CD14-positive monocyte (primary cell): ENCODE data around the gene PLA2G4F. TPM values are rescaled to one million over a fixed set of nuclear protein-coding genes. Genes with fewer than 3 reads are reported as not detected.

Experiments
- DNase-seq, 3 donors: peaks; one replicate each; pipeline ENCODE4 v3.0.0-alpha.2; 2011 to 2022
- H2AFZ ChIP-seq: 2 replicates; pipeline ENCODE4 v1.6.0; 2012; ENCODE audit warnings: mild to moderate bottlenecking, low read depth, low read length, inconsistent platforms; ENCODE audit not compliant: insufficient read depth, poor library complexity, severe bottlenecking
- H3K27ac ChIP-seq, 2 donors: 1 replicate in 1 of 2; 2 replicates in 1 of 2; pipeline ENCODE4 v1.5.1; 2012 to 2013; ENCODE audit warnings: low read length in 2 of 2, control low read depth in 1 of 2, inconsistent platforms in 1 of 2, low read depth in 1 of 2, mild to moderate bottlenecking in 1 of 2
- H3K27me3 ChIP-seq, 2 donors: one replicate each; pipeline versions ENCODE4 v1.6.0 to v1.6.1; 2011 to 2013; ENCODE audit warnings: low read length in 2 of 2; ENCODE audit not compliant: control insufficient read depth in 2 of 2, insufficient read depth in 2 of 2
- H3K36me3 ChIP-seq, 2 donors: replicated peaks in 1 of 2; 1 replicate in 1 of 2; 2 replicates in 1 of 2; pipeline versions ENCODE4 v1.5.1 to v1.6.1; 2012 to 2013; ENCODE audit warnings: low read length in 2 of 2, control low read depth in 1 of 2, inconsistent platforms in 1 of 2, mild to moderate bottlenecking in 1 of 2; ENCODE audit not compliant: insufficient read depth in 2 of 2, control insufficient read depth in 1 of 2
- H3K4me1 ChIP-seq, 2 donors: 1 replicate in 1 of 2; 2 replicates in 1 of 2; pipeline versions ENCODE4 v1.5.1 to v1.6.1; 2012 to 2013; ENCODE audit warnings: low read length in 2 of 2, control low read depth in 1 of 2, inconsistent platforms in 1 of 2, mild to moderate bottlenecking in 1 of 2, moderate library complexity in 1 of 2; ENCODE audit not compliant: insufficient read depth in 2 of 2, control insufficient read depth in 1 of 2
- H3K4me2 ChIP-seq: replicated peaks from 2 replicates; pipeline ENCODE3; 2012; ENCODE audit warnings: low read length, moderate library complexity, mild to moderate bottlenecking; ENCODE audit not compliant: poor library complexity, severe bottlenecking; ENCODE audit errors: extremely low read depth
- H3K4me3 ChIP-seq, 3 experiments: fragments of 200-600 bp in 1 of 3; sonication (generic) in 1 of 3; replicated peaks in 1 of 3; 1 replicate in 2 of 3; 2 replicates in 1 of 3; pipeline ENCODE4 v1.5.1; 2011 to 2013; ENCODE audit warnings: low read length in 3 of 3, mild to moderate bottlenecking in 3 of 3, control low read depth in 2 of 3, low read depth in 2 of 3, inconsistent platforms in 1 of 3, moderate library complexity in 1 of 3
- H3K79me2 ChIP-seq: 2 replicates; pipeline ENCODE4 v1.6.0; 2012; ENCODE audit warnings: mild to moderate bottlenecking, control low read depth, inconsistent platforms, low read length, moderate library complexity; ENCODE audit not compliant: insufficient read depth
- H3K9ac ChIP-seq: 2 replicates; pipeline ENCODE4 v1.6.0; 2017; ENCODE audit warnings: low read length, mild to moderate bottlenecking; ENCODE audit not compliant: insufficient read depth, poor library complexity, severe bottlenecking
- H3K9me3 ChIP-seq, 2 donors: replicated peaks in 1 of 2; 1 replicate in 1 of 2; 2 replicates in 1 of 2; pipeline versions ENCODE4 v1.5.1 to v1.6.1; 2012 to 2013; ENCODE audit warnings: low read length in 2 of 2, control low read depth in 1 of 2; ENCODE audit not compliant: control insufficient read depth in 1 of 2, insufficient read depth in 1 of 2
- H4K20me1 ChIP-seq: 2 replicates; pipeline ENCODE4 v1.6.0; 2012; ENCODE audit warnings: mild to moderate bottlenecking, low read length, control low read depth, moderate library complexity; ENCODE audit not compliant: insufficient read depth
- H3K27ac Mint-ChIP-seq, 7 donors: one replicate each; pipeline ENCODE4 v1.8.0; 2020; ENCODE audit warnings: mild to moderate bottlenecking in 7 of 7, mixed read lengths in 7 of 7, moderate library complexity in 6 of 7, inconsistent platforms in 2 of 7
- H3K27me3 Mint-ChIP-seq, 3 donors: one replicate each; pipeline ENCODE4 v1.8.0; 2021 to 2022; ENCODE audit warnings: low read depth in 3 of 3, mild to moderate bottlenecking in 3 of 3, mixed read lengths in 3 of 3, moderate library complexity in 3 of 3, inconsistent platforms in 1 of 3
- H3K36me3 Mint-ChIP-seq, 2 donors: one replicate each; pipeline ENCODE4 v1.8.0; 2020; ENCODE audit warnings: mixed read lengths in 2 of 2, inconsistent platforms in 1 of 2, mild to moderate bottlenecking in 1 of 2
- H3K4me1 Mint-ChIP-seq: one replicate; pipeline ENCODE4 v1.8.0; 2020; ENCODE audit warnings: mild to moderate bottlenecking, mixed read lengths
- H3K4me3 Mint-ChIP-seq, 2 donors: one replicate each; pipeline ENCODE4 v1.8.0; 2020; ENCODE audit warnings: mild to moderate bottlenecking in 2 of 2, mixed read lengths in 2 of 2, moderate library complexity in 1 of 2
- H3K9me3 Mint-ChIP-seq, 7 donors: one replicate each; pipeline ENCODE4 v1.8.0; 2020 to 2022; ENCODE audit warnings: mixed read lengths in 7 of 7, mild to moderate bottlenecking in 6 of 7, moderate library complexity in 6 of 7, inconsistent platforms in 2 of 7
- WGBS: methylation state at CpG from one replicate; pipeline ENCODE4 v1.1.5; 2013; ENCODE audit warnings: missing lambda C conversion rate; ENCODE audit not compliant: insufficient coverage; 5-methylcytosine and 5-hydroxymethylcytosine counted together
- intact Hi-C, 2 donors: fragments of 100-400 bp; cut with micrococcal nuclease; formaldehyde crosslinking; loops; one replicate each; pipeline versions ENCODE4 v1.15.0 to v1.15.1; 2023
- polyA plus RNA-seq, 3 donors: library from polyadenylated mRNA; depleted of rRNA in 1 of 3; unstranded in 2 of 3; stranded (reverse) in 1 of 3; fragments of 300-500 nt in 2 of 3; fragments of >200 nt in 1 of 3; fragmentation: Illumina TruSeq in 2 of 3; gene quantifications; 1 replicate in 2 of 3; 2 replicates in 1 of 3; pipeline ENCODE4 v1.2.3, GENCODE V29; 2012 to 2021
- TF ChIP-seq, protein P1 (sequence below): fragments of 200-600 bp; IDR thresholded peaks from one replicate; pipeline ENCODE4 v1.8.0; 2022; ENCODE audit warnings: antibody characterized with exemption, mild to moderate bottlenecking

The PLA2G4F gene
- polyA plus RNA-seq, 3 donors, result not detected

GRCh38 chr15:42137461-42138261 lies 18.8 kb downstream of the PLA2G4F start:
- no peak overlapping the region for H3K27ac ChIP-seq
- H3K4me1 ChIP-seq, result no peaks in the 10 kb centered on the region
- no peaks in the 10 kb centered on the region for H3K9me3 Mint-ChIP-seq
- intact Hi-C loops, result loop anchor here in 1 of 2 donors (5.0 kb wide), 1 partner anchor 150 kb away; no protein-coding TSS in a partner anchor
- H3K4me1 Mint-ChIP-seq, result peaks cover 5% of the 10 kb centered on the region
- H3K27me3 ChIP-seq, result no peaks in the 10 kb centered on the region
- H3K4me2 ChIP-seq, result no peak overlapping the region
- H3K9ac ChIP-seq, result no peak overlapping the region
- no peak overlapping the region for H3K4me3 ChIP-seq
- no peaks in the 10 kb centered on the region for H3K36me3 Mint-ChIP-seq
- H3K36me3 ChIP-seq, result no peaks in the 10 kb centered on the region
- peaks cover 0 to 2% (median 0%) of the 10 kb centered on the region in 3 donors for H3K27me3 Mint-ChIP-seq
- no peaks in the 10 kb centered on the region for H3K79me2 ChIP-seq
- H4K20me1 ChIP-seq, result no peaks in the 10 kb centered on the region
- WGBS, result 78% methylated on average over 6 of the region's 11 CpGs
- H3K4me3 Mint-ChIP-seq, result no peak overlapping the region
- peak; percentile 24 to 40 (median 39) for DNase-seq
- TF ChIP-seq, protein P1, sequence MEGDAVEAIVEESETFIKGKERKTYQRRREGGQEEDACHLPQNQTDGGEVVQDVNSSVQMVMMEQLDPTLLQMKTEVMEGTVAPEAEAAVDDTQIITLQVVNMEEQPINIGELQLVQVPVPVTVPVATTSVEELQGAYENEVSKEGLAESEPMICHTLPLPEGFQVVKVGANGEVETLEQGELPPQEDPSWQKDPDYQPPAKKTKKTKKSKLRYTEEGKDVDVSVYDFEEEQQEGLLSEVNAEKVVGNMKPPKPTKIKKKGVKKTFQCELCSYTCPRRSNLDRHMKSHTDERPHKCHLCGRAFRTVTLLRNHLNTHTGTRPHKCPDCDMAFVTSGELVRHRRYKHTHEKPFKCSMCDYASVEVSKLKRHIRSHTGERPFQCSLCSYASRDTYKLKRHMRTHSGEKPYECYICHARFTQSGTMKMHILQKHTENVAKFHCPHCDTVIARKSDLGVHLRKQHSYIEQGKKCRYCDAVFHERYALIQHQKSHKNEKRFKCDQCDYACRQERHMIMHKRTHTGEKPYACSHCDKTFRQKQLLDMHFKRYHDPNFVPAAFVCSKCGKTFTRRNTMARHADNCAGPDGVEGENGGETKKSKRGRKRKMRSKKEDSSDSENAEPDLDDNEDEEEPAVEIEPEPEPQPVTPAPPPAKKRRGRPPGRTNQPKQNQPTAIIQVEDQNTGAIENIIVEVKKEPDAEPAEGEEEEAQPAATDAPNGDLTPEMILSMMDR, result peak; percentile 68
- H3K27ac Mint-ChIP-seq, result peak overlapping the region in 1 of 7 donors; percentile 57
- no peak overlapping the region for H2AFZ ChIP-seq
- H3K9me3 ChIP-seq, result no peaks in the 10 kb centered on the region

DNA sequence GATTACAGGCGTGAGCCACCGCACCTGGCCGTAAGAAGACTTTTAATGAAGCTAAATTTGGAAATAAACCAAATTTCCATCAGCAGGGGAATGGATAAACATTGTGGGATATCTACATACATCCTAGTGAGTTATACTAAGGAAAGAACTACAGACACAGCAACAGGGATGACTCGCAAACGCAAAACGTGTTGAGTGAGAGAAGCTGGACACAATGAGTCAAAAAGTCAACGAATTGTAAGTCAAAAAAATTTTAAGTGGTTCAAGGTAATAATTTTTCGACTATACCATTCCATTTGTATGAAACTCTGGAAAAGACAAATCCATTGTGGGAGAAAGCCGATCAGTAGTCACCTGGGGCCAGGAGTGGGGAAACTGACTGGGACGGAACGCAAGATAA lies 19.9 kb downstream of the PLA2G4F start:
- Mint-ChIP-seq H3K27ac (no peak overlapping the region), H3K4me3 (no peak overlapping the region), H3K27me3 (peaks cover 0 to 2% (median 0%) of the 10 kb centered on the region in 3 donors), H3K36me3 (no peaks in the 10 kb centered on the region), H3K4me1 (peaks cover 5% of the 10 kb centered on the region), H3K9me3 (no peaks in the 10 kb centered on the region)
- DNase-seq, result no peak
- Histone ChIP-seq H3K9ac (no peak overlapping the region), H3K27ac (no peak overlapping the region), H4K20me1 (no peaks in the 10 kb centered on the region), H2AFZ (no peak overlapping the region), H3K36me3 (no peaks in the 10 kb centered on the region), H3K27me3 (no peaks in the 10 kb centered on the region), H3K9me3 (no peaks in the 10 kb centered on the region), H3K4me1 (no peaks in the 10 kb centered on the region), H3K4me2 (no peak overlapping the region), H3K79me2 (no peaks in the 10 kb centered on the region), H3K4me3 (no peak overlapping the region)
- intact Hi-C loops, result loop anchor here in 1 of 2 donors (5.0 kb wide), 1 partner anchor 149 kb away; no protein-coding TSS in a partner anchor
- WGBS, result 80% methylated on average over 2 of the region's 11 CpGs
- TF ChIP-seq, protein P1, result no peak
